CD4-positive, alpha-beta T cell treated with Interleukin-1 beta for 1 hour (primary cell): ENCODE data around the gene CEMP1.

Experiments
- DNase-seq, 2 donors: peaks; one replicate each; pipeline ENCODE4 v3.0.0-alpha.2; 2020 to 2022

The CEMP1 gene

GRCh38 chr16:2483939-2484897 lies 47.0 kb downstream of the CEMP1 start:
- DNase-seq: no peak

- DNase-seq: no peak
Measured at GRCh38 chr16:2482708-2483534, 48.3 kb downstream of the CEMP1 start.

DNA sequence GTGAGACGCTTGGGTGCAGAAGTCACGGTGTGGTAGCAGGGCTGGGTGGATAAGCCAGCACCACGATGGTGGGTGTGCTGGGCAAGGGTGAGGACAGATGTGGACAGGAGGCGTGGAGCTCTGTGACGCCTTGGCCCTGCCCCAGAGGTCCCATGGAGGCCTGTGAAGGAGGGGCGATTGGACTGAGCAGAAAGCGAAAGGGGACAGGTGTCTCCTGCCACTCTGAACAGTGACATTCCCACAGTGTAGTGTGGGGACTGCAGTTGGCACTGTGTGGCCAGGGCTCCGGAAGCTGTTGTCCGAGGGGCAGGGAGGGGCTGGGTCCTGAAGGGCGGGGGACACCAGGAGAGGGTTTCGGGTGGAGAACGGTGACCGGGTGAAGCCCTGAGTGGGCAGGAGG lies 49.0 kb downstream of the CEMP1 start:
- no peak for DNase-seq

- DNase-seq: no peak
Measured at GRCh38 chr16:2481676-2482075, 49.5 kb downstream of the CEMP1 start.

DNA sequence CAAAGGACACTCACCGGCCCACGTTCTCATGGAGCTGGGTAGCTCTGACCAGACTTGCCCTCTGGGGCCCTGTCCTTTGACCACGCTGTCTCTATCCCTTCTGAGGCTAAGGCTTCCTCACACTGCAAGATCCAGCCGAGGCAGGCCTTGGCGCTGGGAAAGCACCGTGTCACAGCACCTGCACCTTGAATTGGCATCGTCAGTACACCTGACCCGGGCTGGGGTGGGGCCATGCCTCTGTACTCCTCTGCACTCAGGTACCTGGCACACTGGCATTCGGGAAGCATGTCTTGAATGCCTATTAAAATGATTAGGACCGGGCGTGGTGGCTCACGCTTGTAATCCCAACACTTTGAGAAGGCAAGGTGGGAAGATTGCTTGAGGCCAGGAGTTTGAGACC lies 50.3 kb downstream of the CEMP1 start:
- no peak for DNase-seq
